GM03348 (cell line): Measurements from ENCODE around the gene DUSP22.
"Not testable (repeated sequence)": the region's sequence is repeated elsewhere in the genome, so short reads cannot be mapped to it uniquely, and the experiment has no call there.

Source experiments
- DNase-seq: peaks from one replicate; pipeline ENCODE4 v3.0.0; 2012; ENCODE audit warnings: low spot score

The DUSP22 gene

DNA sequence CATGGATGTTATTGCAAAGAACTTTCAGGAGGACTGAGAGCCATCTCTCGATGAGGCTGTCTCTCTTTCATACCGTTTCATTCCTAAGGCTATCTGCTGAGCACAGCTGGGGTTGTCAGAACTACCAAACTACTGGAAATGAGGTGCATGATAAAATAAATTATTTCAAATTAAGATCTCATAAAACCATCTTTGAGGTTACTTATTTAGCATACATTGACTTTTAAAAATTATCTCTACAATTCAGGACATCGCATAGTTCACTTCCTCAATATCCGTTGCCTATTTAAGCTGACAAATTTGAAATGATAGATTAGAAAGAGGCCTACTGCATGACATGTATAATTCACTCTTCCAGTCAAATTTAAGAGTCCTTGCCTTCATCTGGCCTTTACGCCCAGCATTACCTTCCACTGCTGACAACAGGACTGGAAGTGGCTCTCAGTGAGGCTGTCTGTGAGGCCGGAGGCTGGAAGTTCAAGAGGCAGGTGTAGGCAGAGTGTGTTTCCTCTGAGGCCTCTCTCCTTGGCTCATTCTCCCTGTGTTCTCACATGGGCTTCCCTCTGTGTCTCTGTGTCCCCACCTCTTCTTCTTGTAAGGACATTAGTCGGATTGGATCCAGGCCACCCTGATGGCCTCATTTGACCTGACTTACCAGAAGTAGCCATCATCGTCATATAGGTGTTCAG is 12.8 kb upstream of the DUSP22 start:
- no peak for DNase-seq

DNA sequence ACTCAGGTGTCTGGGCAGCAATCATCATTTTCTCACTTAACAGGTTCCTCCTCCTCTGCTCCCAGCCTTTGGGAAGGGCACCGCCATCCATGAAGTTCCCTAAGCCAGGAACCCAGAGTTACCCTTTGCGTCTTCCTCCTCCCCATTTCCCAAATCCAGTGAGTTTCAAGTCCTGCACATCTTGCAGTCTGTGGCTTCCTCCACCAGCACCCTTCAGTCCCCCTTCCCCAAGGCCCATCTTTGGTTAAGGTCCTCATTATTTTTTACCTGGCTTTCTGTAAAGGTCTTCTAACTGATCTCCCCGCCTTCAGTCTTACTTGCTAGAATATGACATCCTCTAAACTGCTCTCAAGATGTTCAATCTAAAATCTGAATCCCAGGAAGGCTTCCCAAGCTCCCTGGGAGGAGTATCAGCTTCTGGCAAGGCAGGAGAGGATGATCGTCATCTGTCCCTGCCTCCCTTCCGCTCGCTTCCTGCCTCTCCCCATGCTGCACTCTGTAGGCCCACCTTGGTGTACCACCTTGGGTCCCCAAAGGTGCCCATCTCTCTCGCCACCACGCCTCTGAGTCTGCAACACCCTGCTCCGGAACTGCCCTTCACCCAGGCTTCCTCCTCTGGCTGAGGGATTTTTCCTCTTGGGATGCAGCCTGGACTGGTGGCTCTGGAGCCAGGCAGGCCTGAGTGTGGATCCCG is 11.4 kb upstream of the DUSP22 start:
- DNase-seq: no peak

DNA sequence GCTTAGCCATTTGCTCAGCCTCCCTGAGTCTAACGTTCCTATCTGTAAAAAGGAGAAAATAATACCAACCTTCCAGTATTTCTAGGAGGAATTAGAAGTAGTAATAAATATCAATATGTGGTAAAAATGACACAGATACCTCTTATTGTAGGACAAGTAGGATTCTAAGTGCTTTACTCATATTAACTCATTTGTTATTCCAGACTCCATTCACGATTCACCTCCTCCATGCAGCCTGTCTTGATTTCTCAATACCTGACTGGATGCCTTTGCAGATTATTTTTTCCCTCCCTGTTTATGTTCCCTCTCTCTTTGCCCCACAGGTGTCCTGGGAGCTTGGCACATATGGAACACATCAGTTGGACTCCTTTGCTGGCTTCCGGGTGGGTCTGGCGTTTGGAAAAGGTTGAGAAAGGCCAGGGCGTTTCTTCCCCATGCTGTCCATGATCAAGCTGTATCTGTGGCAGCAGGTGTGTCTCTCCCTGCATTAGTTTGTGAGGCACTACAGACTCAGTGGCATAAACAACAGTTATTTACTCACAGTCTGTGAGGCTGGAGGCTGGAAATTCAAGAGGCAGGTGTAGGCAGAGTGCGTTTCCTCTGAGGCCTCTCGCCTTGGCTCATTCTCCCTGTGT is 10.7 kb upstream of the DUSP22 start:
- no peak for DNase-seq

DNA sequence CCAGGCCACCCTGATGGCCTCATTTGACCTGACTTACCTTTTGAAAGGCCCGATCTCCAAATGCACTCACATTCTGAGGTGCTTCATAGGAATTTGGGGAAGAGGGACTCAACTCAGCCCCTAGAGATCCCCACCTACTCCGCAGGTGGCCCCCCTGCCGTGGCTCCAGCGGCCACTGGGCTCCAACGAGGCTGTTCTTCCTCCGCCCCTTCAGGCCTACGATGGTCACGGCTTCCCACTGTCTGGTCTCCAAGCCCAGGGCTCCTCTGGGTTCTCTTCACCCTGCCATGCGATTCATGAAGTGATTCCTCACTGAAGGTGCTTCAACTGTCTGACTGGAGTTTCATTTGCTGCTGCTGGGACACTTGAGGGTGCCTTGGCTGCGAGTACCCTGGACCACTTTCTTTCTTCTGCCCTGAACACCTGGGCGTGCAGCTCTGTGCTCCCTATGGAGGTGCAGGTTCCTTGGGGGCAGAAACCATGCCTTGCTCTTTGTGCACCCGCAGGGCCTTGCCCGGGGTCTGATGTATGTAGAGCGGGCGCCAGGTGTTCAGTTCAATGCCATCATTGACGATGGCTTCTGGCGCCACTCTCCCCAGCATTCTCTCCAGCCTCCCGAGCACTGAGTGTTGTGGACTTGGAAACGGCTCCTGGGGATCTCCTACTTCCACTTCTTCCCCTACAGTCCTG is 10.0 kb upstream of the DUSP22 start:
- DNase-seq: no peak

DNA sequence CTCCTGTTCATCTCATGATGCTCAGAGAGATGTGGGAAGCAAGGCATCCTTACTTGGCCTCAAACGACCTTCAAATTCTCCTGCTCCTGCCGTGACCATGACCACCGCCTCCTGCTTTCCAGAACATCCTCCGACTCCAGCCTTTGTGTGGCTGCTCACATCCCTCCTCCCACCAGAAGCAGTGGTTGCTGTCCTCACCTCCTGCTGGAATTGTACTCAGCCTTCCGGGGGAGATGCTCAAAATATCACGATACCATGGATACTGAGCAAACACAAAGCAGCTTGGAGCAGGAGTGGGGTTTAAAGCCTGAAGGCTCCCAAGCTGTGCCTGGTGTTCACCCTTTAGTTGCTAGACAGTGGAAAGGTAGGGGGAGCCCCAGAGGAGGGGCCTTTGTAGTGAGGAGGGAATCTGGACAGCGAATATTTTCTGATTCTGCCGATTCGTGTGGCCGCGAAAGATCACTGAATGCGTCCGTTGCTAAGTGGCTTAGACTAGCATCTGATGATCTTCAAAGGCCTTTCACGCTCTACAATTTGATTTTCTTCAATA is 9.3 kb upstream of the DUSP22 start:
- no peak for DNase-seq

DNA sequence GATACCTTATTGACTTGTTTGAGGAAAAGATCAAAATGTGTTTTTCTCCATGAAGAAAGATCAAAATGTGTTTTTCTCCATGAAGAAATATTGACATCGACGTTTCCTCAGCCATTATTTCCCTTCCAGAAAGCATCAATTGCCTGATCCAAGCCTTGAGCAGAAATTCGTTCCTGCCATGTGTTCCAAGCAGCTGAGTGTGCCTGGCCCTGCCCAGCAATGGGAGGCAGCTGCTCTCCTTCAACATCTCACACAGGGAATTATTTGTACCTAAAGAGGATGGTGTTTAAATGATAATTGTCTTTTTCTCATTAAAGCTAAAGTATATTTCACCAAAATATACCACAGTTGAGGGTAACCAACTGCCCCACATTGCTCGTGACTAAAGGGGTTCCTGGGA is 7.8 kb upstream of the DUSP22 start:
- no peak for DNase-seq

DNA sequence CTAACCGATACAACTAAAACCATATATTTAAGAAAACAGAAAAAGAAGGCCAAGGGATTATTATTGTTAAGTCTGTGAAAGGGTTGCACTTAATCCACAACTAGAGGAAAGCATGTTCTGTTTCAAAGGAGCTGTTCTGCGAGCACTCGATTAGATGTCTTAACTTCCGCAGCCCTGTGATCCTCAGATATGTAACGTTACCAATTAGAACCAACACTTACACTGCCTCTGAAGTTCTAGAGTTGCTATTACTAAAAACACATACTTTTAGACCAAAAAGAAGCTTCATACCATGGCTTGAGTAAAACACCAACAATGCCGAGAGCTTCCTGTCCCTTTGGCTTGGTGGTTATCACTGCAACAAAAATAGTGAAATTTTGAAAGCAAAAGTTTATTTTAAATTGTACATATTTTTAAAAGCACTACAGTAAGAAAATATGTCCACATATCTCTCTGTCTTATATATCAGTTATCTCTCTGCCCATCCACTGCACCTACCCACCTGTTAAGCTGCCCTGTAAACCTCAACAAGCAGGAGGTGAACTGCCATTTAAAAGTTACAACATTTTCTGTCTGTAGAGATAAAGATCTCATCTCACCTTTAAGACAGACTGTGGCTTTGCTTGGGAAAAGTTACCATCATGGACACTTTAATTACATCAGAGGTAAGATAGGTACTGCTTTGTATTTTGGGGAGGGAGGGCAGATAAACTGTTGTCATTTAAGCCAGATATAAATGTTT is 7.1 kb upstream of the DUSP22 start:
- DNase-seq: no peak

DNA sequence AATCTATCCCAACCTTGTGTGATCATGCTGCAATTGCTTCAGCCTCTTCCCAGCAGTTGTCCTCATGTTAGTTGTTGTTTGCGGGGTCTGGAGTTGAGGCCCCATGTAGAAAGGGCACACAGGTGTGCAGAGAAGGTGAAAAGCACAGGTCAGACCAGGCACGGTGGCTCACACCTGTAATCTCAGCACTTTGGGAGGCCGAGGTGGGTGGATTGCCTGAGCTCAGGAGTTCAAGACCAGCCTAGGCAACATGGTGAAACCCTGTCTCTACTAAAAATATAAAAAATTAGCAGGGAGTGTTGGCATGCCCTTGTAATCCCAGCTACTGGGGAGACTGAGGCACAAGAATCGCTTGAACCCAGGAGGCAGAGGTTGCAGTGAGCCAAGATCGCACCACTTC is 6.4 kb upstream of the DUSP22 start:
- not testable (repeated sequence) for DNase-seq

DNA sequence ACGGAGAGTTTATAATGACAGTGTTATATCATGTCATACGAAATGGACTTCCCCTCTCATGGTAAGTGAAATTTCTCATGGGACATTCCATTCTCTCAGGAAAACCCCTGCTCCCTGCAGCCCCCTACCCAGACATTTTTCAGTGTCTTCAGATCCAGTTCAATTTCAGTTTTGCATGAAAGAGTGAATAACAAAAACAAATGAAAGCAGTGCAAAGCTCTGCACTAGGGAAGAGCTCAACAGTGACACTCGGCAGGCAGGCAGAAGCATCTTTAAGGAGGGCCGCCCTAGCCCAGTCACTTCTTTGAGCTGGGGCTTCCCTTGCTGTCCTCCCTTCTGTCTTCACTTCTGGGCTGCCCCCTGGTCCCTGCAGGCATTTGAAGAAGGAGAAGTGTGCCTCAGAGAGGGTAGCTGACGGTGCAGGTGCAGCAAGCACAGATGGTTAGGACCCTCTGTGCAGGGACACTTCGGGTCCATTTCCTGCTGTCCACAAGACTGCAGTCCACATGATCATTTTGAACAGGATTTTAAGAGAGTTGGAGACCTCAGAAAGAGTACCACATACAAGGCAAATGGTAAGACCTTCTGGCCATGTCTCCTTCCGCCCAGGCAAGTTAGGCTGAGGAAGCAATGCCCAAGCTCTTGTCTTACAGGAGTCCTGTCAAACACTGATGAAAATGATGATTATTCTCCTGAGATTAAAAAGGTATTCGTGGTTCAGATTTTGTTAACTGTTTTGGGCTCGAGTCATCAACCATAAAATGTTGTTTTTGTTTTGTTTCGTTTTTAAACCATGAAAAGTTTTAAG is 5.4 kb upstream of the DUSP22 start:
- no peak for DNase-seq

DNA sequence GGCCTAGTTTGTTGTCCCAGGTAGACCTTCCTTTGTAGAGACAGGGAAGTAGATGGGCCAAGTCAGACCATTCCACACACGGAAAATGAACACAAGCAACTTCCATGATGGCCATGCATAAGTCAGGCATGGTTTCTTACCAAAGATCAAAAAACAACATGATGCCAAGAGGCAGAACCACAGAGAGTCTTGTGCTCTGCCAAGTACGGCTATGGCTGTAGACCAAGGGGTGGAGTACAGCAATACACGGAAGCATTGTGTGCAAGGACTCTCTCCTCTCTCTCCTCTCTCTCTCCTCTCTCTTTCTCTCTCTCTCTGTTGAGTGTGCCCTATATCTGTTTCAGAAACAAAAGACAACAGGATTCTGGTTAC is 4.8 kb upstream of the DUSP22 start:
- DNase-seq: no peak

DNA sequence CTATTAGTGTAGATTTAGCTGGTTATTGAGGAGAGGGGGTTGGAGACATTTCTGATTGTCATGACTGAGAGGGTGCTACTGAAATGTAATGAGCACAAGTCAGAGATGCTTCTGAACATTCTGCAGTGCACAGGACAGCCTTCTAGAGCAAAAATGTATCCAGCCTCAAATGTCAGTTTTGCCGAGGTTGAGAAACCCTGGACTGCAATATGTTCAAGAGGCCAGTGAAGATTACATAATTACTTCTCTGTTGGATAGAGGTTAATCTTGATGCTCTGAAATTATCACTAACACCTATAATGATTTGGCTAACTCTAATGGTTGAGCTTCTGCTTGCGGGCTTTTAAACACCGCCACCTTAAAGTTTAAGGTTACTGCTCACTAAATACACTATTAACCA is 3.4 kb upstream of the DUSP22 start:
- no peak for DNase-seq

DNA sequence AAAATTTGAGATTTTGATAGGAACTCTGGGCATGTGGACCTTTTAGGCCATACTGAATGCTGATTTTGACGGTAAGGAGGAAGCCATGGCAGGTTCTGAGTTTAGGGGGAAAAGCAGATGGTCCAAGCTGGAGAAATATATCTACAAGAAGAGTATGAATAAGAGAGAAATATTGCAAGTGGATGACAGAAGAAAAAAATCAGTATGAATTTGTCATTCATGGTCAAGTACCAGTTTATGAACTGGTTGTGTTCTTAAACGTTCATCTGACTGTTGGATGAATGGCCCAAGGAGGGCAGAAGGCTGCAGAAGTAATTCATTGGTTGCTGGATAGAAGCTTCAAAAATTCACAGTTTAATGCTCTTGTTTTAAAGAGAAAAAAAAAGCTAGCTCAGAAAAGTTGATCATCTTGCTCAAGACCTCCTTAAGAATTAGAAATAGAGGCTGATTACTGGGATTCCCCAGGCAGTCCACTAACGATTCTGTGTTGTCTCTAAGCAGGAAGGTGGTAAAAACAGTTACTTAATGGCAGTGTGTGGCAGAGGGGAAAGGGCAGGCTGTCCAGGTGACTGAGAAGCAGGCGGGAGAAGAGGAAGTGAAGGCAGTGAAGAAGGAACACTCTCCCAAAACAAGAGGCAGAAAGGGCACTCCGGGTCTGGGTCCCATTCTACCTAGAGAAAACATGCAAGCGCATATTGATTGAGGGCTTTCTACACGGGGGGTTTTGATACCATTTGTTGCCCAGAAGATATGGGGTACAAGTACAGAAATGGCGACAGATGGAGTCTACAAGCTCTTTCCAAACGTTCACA is 2.0 kb upstream of the DUSP22 start:
- no peak for DNase-seq

DNA sequence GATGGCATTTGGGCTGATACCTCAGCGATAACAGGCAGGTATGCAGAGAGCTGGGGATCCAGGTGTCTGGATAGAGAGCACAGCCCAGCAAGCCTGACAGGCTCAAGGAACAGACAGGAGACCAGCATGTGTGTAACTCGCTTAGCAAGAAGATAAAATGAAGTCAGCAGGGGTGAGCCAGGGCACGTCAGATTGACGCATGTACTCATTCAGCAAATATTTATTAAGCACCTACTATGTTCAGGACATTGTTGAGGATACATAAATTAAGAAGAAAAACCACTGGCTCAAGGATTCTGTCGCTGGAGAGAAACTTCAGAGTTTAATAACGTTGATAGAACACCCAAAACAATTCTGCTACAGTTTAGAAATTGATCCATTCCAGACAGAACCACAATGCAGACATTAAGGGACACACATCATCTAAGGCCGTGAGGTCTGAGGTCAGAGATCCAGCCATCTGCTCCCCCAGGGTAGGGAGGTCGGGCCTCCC is 1.0 kb upstream of the DUSP22 start:
- peak; percentile 59 for DNase-seq

DNA sequence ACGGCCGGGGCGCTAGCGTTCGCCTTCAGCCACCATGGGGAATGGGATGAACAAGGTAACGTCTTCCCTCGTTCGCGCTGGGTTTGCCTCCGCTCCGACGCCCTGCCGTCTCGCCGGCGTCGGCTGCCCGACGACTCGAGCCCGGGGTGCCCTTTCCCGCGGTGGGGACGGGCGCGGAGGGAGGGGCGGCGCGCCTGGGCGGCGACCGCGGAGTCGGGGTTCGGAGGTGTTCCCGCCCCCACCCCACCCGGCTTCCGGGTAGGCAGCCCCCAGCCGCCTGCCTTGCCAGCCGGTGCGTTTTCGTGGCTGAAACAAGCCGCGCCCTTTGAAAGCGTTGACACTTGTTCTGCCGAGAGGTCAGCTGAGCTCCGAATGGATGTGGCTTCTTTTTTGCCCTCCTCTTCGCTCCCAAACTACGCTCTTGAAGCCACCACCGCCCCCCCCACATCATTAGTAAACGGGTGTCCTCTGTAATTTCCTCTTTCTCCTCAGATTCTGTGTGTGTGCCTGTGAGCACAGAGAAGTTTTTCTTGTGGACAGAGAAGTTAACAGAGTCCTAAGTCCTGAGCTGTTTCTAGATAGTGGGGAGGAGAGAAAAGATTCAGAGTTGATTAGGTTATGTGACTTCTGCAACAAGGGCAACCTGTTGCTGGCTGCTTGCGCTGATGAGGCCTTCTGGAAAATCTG is 362 bp downstream of the DUSP22 start:
- no peak for DNase-seq

DNA sequence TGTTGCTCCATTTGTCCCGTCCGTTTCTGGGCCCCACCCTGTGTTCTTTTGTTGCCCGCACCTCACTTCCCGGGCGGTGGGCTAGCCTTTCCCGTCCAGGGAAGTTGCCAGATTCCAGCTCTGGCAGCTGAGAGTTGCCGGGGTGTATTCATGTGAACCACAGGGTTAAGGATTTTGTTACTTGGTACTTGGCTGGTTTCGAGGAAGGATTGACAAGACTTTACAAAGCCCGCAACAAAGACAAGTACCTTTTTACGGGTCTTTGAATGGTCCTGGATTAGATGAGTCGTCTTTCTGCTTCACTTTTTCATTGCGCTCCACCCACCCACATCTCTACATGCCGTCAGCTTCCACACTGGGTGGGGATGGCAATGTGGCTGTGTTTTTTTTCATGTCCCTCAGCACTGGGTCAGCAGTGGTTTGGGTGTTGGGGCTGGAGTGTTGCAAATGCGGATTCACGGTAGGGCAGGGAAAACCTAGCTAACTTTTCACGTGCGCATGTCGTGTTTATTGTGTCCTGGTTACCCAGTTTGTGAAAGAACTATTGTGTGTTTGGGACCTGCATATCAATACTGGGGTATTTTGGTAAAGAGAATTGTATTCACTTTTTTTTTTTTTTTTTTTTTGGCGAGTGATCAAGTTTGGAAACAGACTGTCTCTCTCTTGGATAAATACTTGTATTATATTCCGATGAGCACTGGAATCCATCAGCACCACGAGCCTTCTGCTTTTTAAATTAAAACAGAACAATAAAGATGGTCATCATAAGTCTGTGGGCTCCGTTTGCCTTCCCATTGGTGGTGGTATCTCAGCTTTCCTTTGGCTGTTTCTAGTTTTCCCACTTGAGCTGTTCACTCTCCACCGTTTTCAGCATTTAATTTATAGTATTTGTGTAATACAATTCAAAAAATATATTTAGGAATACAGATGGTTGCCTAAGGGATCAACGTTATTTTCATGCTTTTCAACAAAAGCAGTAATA is 1.2 kb downstream of the DUSP22 start:
- DNase-seq: peak; percentile 52

DNA sequence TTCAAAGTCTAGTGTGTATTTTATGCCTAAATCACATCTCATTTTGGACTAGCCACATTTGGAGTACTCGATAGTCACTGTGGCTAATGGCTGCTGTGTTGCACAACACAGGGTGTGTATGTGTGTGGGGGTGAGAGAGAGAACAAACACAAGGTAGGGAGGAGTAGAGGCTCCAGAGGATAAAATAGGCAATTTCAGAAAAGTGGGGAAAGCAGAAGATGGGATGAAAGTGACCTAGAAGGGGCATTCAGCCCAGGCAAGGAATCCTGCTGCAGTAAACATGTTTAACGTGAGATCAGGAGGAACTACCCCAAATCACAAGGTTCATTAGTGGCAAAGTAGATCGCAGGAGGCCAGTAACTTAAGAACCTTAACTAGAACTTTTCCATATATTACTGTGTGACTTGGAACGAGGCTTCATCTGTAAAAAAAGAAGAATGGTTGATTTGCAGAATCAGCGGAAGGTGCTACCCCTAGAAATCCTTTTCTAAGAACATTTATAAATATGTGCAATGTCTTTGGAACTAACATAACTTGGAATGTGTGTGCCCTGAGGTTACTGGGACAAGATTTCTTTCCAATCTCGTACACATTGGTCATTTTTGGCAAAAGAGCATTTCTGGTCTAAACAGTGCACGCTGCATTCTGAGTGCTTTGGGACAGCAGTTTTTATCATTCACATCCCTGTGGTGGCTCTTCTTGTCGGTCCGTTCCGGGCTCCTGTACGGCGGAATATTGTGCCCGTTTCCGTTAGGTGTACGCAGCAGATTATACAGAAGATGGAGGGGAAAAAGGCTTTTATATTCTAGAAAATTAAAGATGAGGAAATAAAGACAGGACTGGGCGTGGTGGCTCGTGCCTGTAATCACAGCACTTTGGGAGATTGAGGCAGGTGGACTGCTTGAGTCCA is 2.6 kb downstream of the DUSP22 start:
- no peak for DNase-seq
